HCT116 (cell line): Measurements from ENCODE around the gene RAB40C. TPM values are rescaled to one million over a fixed set of nuclear protein-coding genes. Genes with fewer than 3 reads are reported as not detected.

ENCODE experiments used
- ATAC-seq: fragments of 200-7000 bp; cut with Tn5 transposase; 2 replicates; pipeline ENCODE4 v1.9.1; 2020; ENCODE audit warnings: mild to moderate bottlenecking, moderate library complexity
- BruUV-seq: library from RNA; stranded (reverse); fragments of 400-500 nt; replicated peaks from 2 replicates; lab custom pipeline; 2021; lab: Mats Ljungman, UMichigan
- CTCF ChIA-PET: fragments of 300-600 bp; sonication (Branson Sonifier 250); formaldehyde crosslinking; loops from one replicate; lab custom pipeline; 2021; ENCODE audit warnings: antibody characterized with exemption; lab: Charles Lee
- POLR2A ChIA-PET: fragments of 300-600, 350-600 bp; sonication (Branson Sonifier 250); formaldehyde crosslinking; loops from one replicate; lab custom pipeline; 2021; ENCODE audit warnings: antibody characterized with exemption; lab: Charles Lee
- RAD21 ChIA-PET, 2 experiments: fragments of 300-600 bp; sonication (Branson Sonifier 250); formaldehyde crosslinking; loops; one replicate each; lab custom pipeline; 2023; ENCODE audit warnings: low total read pairs in 2 of 2; ENCODE audit not compliant: uncharacterized antibody in 2 of 2, unreplicated experiment in 2 of 2, low non-redundant PET in 1 of 2; lab: Charles Lee
- DNase-seq: peaks from one replicate; pipeline ENCODE4 v3.0.0-alpha.2; 2010; ENCODE audit warnings: low read depth, low spot score
- H2AFZ ChIP-seq: fragments of 200-600 bp; shearing (Covaris generic), sonication (generic); 2 replicates; pipeline ENCODE4 v1.6.1; 2017; ENCODE audit warnings: low read depth, mixed run types, mixed read lengths, antibody characterized with exemption, low read length; ENCODE audit not compliant: poor library complexity, severe bottlenecking
- H3K27ac ChIP-seq: 2 replicates; pipeline ENCODE4 v1.5.1; 2012; ENCODE audit warnings: low read depth, low read length
- H3K27me3 ChIP-seq: fragments of 200-600 bp; sonication (generic); 2 replicates; pipeline ENCODE4 v1.6.1; 2016; ENCODE audit warnings: mixed run types, low read length, mixed read lengths; ENCODE audit not compliant: insufficient read depth
- H3K36me3 ChIP-seq, 2 experiments: fragments of 200-500 bp in 1 of 2; fragments of 200-600 bp in 1 of 2; sonication (Bioruptor generic) in 1 of 2; sonication (generic) in 1 of 2; 2 replicates each; pipeline versions ENCODE4 v1.5.1 to v1.6.1; 2014 to 2016; ENCODE audit warnings: low read length in 2 of 2, inconsistent platforms in 1 of 2, mixed read lengths in 1 of 2, mixed run types in 1 of 2; ENCODE audit not compliant: insufficient read depth in 2 of 2, control insufficient read depth in 1 of 2
- H3K4me1 ChIP-seq, 2 experiments: fragments of 200-600 bp in 1 of 2; sonication (generic) in 1 of 2; 2 replicates each; pipeline versions ENCODE4 v1.5.1 to v1.6.1; 2012 to 2017; ENCODE audit warnings: low read length in 2 of 2, inconsistent platforms in 1 of 2, mild to moderate bottlenecking in 1 of 2, mixed read lengths in 1 of 2, mixed run types in 1 of 2, moderate library complexity in 1 of 2; ENCODE audit not compliant: insufficient read depth in 2 of 2, control insufficient read depth in 1 of 2
- H3K4me2 ChIP-seq: fragments of 200-600 bp; sonication (generic); 2 replicates; pipeline ENCODE4 v1.6.1; 2017; ENCODE audit warnings: mixed run types, low read length, mixed read lengths
- H3K4me3 ChIP-seq, 2 experiments: fragments of 200-600 bp in 1 of 2; sonication (generic) in 1 of 2; replicated peaks in 1 of 2; 2 replicates each; pipeline ENCODE4 v1.5.1; 2011 to 2016; ENCODE audit warnings: low read length in 2 of 2, control low read depth in 1 of 2, low read depth in 1 of 2, mild to moderate bottlenecking in 1 of 2, mixed read lengths in 1 of 2, mixed run types in 1 of 2
- H3K79me2 ChIP-seq: fragments of 200-600 bp; sonication (generic); 2 replicates; pipeline ENCODE4 v1.6.1; 2017; ENCODE audit warnings: mild to moderate bottlenecking, mixed run types, low read length, moderate library complexity, mixed read lengths; ENCODE audit not compliant: insufficient read depth
- H3K9ac ChIP-seq: fragments of 200-600 bp; sonication (generic); 2 replicates; pipeline ENCODE4 v1.6.1; 2016; ENCODE audit warnings: low read length, mixed read lengths
- H3K9me2 ChIP-seq: fragments of 200-600 bp; sonication (generic), shearing (Covaris generic); 2 replicates; pipeline ENCODE4 v1.6.1; 2017; ENCODE audit warnings: mixed run types, mild to moderate bottlenecking, moderate library complexity; ENCODE audit not compliant: insufficient read depth
- H3K9me3 ChIP-seq, 2 experiments: fragments of 200-500 bp in 1 of 2; fragments of 200-600 bp in 1 of 2; sonication (Bioruptor generic) in 1 of 2; sonication (generic) in 1 of 2; 2 replicates each; pipeline ENCODE4 v1.6.1; 2014 to 2017; ENCODE audit warnings: low read length in 2 of 2, mixed read lengths in 2 of 2, inconsistent platforms in 1 of 2, low read depth in 1 of 2, mild to moderate bottlenecking in 1 of 2, mixed run types in 1 of 2, moderate library complexity in 1 of 2; ENCODE audit not compliant: control insufficient read depth in 1 of 2, insufficient read depth in 1 of 2
- H4K20me1 ChIP-seq: fragments of 200-600 bp; sonication (generic), shearing (Covaris generic); 2 replicates; pipeline ENCODE4 v1.6.1; 2017; ENCODE audit warnings: mixed run types, mild to moderate bottlenecking, moderate library complexity; ENCODE audit not compliant: insufficient read depth
- CBX3 ChIP-seq: IDR thresholded peaks from 2 replicates; pipeline ENCODE4 v1.6.1; 2012; ENCODE audit warnings: low read depth
- CEBPB ChIP-seq: IDR thresholded peaks from 2 replicates; pipeline ENCODE4 v1.6.1; 2012; ENCODE audit warnings: low read depth
- EZH2 ChIP-seq: fragments of 200-600 bp; sonication (generic); IDR thresholded peaks from 2 replicates; pipeline ENCODE4 v1.6.1; 2017; ENCODE audit warnings: antibody characterized with exemption, mixed run types
- EZH2phosphoT487 ChIP-seq: fragments of 200-600 bp; IDR thresholded peaks from 2 replicates; pipeline ENCODE4 v1.6.1; 2018; ENCODE audit warnings: antibody characterized with exemption, borderline replicate concordance
- FOSL1 ChIP-seq: IDR thresholded peaks from 2 replicates; pipeline ENCODE4 v1.6.1; 2012; ENCODE audit warnings: low read depth
- TCF7L2 ChIP-seq: IDR thresholded peaks from 2 replicates; pipeline ENCODE4 v1.7.0; 2011; ENCODE audit warnings: borderline replicate concordance, inconsistent platforms; ENCODE audit not compliant: insufficient read depth, insufficient read length; ENCODE audit errors: extremely low read depth
- YY1 ChIP-seq: IDR thresholded peaks from 2 replicates; pipeline ENCODE4 v1.6.1; 2011; ENCODE audit warnings: low read length, low read depth, moderate library complexity, mild to moderate bottlenecking; ENCODE audit not compliant: insufficient replicate concordance; ENCODE audit errors: extremely low read depth
- ZFX ChIP-seq: fragments of 450-650 bp; IDR thresholded peaks from 2 replicates; pipeline ENCODE4 v1.6.1; 2017
- ZNF274 ChIP-seq: fragments of 200-500 bp; sonication (Bioruptor generic); IDR thresholded peaks from 2 replicates; pipeline ENCODE4 v1.6.1; 2014; ENCODE audit warnings: mild to moderate bottlenecking, low read depth, low read length, inconsistent platforms
- intact Hi-C: fragments of 100-400 bp; cut with micrococcal nuclease; formaldehyde crosslinking; loops from 2 replicates; pipeline ENCODE4 v1.10.0; 2022
- total RNA-seq: library from RNA; stranded (reverse); gene quantifications from one replicate; pipeline ENCODE4 v1.2.1, GENCODE V29; 2021; ENCODE audit not compliant: unreplicated experiment
- TF ChIP-seq, protein P1 (sequence below): IDR thresholded peaks from 2 replicates; pipeline ENCODE4 v1.6.1; 2012
- TF ChIP-seq, protein P2 (sequence below): IDR thresholded peaks from 2 replicates; pipeline ENCODE4 v1.6.1; 2012; ENCODE audit warnings: low read depth

The RAB40C gene
- total RNA-seq, 1 experiment from 2014 or later, result 14.1 TPM

DNA sequence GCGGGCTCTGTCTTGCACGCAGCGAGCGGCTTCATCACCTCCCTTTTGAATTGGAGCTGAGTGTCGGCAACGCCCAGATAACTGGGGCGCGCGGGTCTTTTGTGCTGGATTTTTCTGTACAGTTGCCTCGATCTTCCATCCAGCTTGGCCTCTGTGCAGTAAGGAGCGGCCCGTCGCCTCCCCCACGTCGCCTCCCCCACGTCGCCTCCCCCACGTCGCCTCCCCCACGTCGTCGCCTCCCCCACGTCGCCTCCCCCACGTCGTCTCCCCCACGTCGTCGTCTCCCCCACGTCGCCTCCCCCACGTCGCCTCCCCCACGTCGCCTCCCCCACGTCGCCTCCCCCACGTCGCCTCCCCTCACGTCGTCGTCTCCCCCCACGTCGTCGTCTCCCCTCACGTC lies 45.3 kb upstream of the RAB40C start:
- Histone ChIP-seq H3K36me3 (no peaks in the 10 kb centered on the region), H3K9me3 (no peaks in the 10 kb centered on the region), H3K4me1 (no peaks in the 10 kb centered on the region), H3K9ac (no peak overlapping the region), H3K4me3 (no peak overlapping the region), H4K20me1 (no peaks in the 10 kb centered on the region), H2AFZ (no peak overlapping the region), H3K9me2 (no peaks in the 10 kb centered on the region), H3K4me2 (no peak overlapping the region), H3K27ac (no peak overlapping the region), H3K27me3 (no peaks in the 10 kb centered on the region), H3K79me2 (peaks cover 32% of the 10 kb centered on the region)
- intact Hi-C loops, result no loop called here
- ATAC-seq, result no peak
- BruUV-seq, result no TSS peak
- RAD21 ChIA-PET, result no interaction called here
- CTCF ChIA-PET, result no interaction called here
- POLR2A ChIA-PET, result no interaction called here
- no peak for DNase-seq
- TF ChIP-seq TCF7L2, result no peak
- TF ChIP-seq EZH2phosphoT487, result no peak
- no peak for TF ChIP-seq FOSL1
- TF ChIP-seq ZNF274, result no peak
- no peak for TF ChIP-seq ZFX
- TF ChIP-seq, protein P1, sequence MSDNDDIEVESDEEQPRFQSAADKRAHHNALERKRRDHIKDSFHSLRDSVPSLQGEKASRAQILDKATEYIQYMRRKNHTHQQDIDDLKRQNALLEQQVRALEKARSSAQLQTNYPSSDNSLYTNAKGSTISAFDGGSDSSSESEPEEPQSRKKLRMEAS, result no peak

DNA sequence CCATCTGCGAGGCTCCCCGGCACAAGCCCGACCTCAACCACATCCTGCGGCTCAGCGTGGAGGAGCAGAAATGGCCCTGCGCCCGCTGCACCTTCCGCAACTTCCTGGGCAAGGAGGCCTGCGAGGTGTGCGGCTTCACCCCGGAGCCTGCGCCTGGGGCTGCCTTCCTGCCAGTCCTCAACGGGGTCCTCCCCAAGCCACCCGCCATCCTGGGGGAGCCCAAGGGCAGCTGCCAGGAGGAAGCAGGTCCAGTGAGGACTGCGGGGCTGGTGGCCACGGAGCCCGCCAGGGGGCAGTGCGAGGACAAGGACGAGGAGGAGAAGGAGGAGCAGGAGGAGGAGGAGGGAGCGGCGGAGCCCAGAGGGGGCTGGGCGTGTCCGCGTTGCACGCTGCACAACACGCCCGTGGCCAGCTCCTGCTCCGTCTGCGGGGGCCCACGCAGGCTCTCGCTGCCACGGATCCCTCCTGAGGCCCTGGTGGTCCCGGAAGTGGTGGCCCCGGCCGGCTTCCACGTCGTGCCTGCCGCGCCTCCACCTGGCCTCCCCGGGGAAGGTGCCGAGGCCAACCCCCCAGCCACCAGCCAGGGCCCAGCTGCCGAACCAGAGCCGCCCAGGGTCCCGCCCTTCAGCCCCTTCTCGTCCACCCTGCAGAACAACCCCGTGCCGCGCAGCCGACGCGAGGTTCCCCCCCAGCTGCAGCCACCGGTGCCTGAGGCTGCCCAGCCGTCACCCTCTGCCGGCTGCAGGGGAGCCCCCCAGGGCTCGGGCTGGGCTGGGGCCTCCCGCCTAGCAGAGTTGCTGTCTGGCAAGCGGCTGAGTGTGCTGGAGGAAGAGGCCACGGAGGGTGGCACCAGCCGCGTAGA lies 42.7 kb upstream of the RAB40C start:
- Histone ChIP-seq H3K36me3 (no peaks in the 10 kb centered on the region), H4K20me1 (no peaks in the 10 kb centered on the region), H3K4me3 (no peak overlapping the region), H3K27ac (no peak overlapping the region), H3K9me3 (no peaks in the 10 kb centered on the region), H3K9me2 (no peaks in the 10 kb centered on the region), H3K27me3 (no peaks in the 10 kb centered on the region), H3K79me2 (peaks cover 16% of the 10 kb centered on the region), H3K4me2 (no peak overlapping the region), H3K9ac (no peak overlapping the region)
- ChIA-PET CTCF (no interaction called here), RAD21 (no interaction called here), POLR2A (no interaction called here)
- no TSS peak for BruUV-seq
- DNase-seq (no peak), ATAC-seq (0 out of 2 replicates have a peak, but pooled peaks have one; percentile 39)
- intact Hi-C loops, result no loop called here
- TF ChIP-seq TCF7L2 (no peak), EZH2phosphoT487 (no peak), YY1 (no peak), EZH2 (no peak), CBX3 (no peak), FOSL1 (no peak), CEBPB (no peak), ZFX (no peak)
- TF ChIP-seq, protein P2, sequence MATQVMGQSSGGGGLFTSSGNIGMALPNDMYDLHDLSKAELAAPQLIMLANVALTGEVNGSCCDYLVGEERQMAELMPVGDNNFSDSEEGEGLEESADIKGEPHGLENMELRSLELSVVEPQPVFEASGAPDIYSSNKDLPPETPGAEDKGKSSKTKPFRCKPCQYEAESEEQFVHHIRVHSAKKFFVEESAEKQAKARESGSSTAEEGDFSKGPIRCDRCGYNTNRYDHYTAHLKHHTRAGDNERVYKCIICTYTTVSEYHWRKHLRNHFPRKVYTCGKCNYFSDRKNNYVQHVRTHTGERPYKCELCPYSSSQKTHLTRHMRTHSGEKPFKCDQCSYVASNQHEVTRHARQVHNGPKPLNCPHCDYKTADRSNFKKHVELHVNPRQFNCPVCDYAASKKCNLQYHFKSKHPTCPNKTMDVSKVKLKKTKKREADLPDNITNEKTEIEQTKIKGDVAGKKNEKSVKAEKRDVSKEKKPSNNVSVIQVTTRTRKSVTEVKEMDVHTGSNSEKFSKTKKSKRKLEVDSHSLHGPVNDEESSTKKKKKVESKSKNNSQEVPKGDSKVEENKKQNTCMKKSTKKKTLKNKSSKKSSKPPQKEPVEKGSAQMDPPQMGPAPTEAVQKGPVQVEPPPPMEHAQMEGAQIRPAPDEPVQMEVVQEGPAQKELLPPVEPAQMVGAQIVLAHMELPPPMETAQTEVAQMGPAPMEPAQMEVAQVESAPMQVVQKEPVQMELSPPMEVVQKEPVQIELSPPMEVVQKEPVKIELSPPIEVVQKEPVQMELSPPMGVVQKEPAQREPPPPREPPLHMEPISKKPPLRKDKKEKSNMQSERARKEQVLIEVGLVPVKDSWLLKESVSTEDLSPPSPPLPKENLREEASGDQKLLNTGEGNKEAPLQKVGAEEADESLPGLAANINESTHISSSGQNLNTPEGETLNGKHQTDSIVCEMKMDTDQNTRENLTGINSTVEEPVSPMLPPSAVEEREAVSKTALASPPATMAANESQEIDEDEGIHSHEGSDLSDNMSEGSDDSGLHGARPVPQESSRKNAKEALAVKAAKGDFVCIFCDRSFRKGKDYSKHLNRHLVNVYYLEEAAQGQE, result no peak
- TF ChIP-seq, protein P1, result no peak
- TF ChIP-seq, all 23 proteins: peak for 0
- H3K4me1 ChIP-seq, result no peaks in the 10 kb centered on the region
- H2AFZ ChIP-seq, result no peak overlapping the region
